Heart right ventricle (tissue), 16 donors: ENCODE results near the gene TNKS1BP1. TPM values are rescaled to one million over a fixed set of nuclear protein-coding genes. Genes with fewer than 3 reads are reported as not detected.
A peak's percentile ranks its signal among the peaks of the same experiment; 100 is the strongest.

Experiments used
- ATAC-seq, 8 donors: fragments of 200-7000 bp; cut with Tn5 transposase; one replicate each; pipeline ENCODE4 v1.9.1; 2020; ENCODE audit warnings: mild to moderate bottlenecking in 8 of 8, moderate library complexity in 8 of 8, moderate number of reproducible peaks in 1 of 8
- DNase-seq, 2 donors: peaks; one replicate each; pipeline ENCODE4 v3.0.0-alpha.2; 2020
- H3K27ac ChIP-seq, 10 donors: fragments of 200-600 bp; sonication (generic) in 2 of 10; one replicate each; pipeline versions ENCODE4 v1.5.0 to v1.8.0; 2020 to 2022; ENCODE audit warnings: mild to moderate bottlenecking in 3 of 10
- H3K27me3 ChIP-seq, 7 donors: fragments of 200-600 bp; one replicate each; pipeline ENCODE4 v1.8.0; 2021 to 2022; ENCODE audit warnings: mild to moderate bottlenecking in 2 of 7
- H3K36me3 ChIP-seq, 9 donors: fragments of 200-600 bp; sonication (generic) in 1 of 9; one replicate each; pipeline versions ENCODE4 v1.5.0 to v1.8.0; 2020 to 2022; ENCODE audit warnings: mild to moderate bottlenecking in 2 of 9
- H3K4me1 ChIP-seq, 9 donors: fragments of 200-600 bp; sonication (generic) in 1 of 9; one replicate each; pipeline versions ENCODE4 v1.5.0 to v1.8.0; 2020 to 2022; ENCODE audit warnings: mild to moderate bottlenecking in 4 of 9
- H3K4me3 ChIP-seq, 10 donors: fragments of 200-600 bp; sonication (generic) in 2 of 10; one replicate each; pipeline versions ENCODE4 v1.5.0 to v1.8.0; 2020 to 2022; ENCODE audit warnings: mild to moderate bottlenecking in 7 of 10, moderate library complexity in 2 of 10
- H3K9me3 ChIP-seq, 11 donors: fragments of 200-600 bp in 10 of 11; sonication (generic) in 2 of 11; one replicate each; pipeline versions ENCODE4 v1.5.0 to v1.8.0; 2013 to 2022; ENCODE audit warnings: mild to moderate bottlenecking in 2 of 11, control low read depth in 1 of 11, moderate library complexity in 1 of 11
- CTCF ChIP-seq, 9 donors: fragments of 200-600 bp; sonication (generic) in 2 of 9; IDR thresholded peaks; one replicate each; pipeline versions ENCODE4 v1.5.0 to v1.8.0; 2021 to 2022; ENCODE audit warnings: antibody characterized with exemption in 9 of 9, mild to moderate bottlenecking in 5 of 9, moderate library complexity in 1 of 9
- WGBS, 2 donors: extraction: QIAGEN DNeasy Blood & Tissue Kit; methylation state at CpG; one replicate each; pipeline ENCODE4 v1.1.7; 2013; ENCODE audit warnings: inconsistent platforms in 1 of 2; 5-methylcytosine and 5-hydroxymethylcytosine counted together
- intact Hi-C, 10 donors: fragments of 100-400 bp; cut with DNase I; formaldehyde crosslinking; loops; one replicate each; pipeline versions ENCODE4 v1.11.1 to v1.14.2; 2022
- long read RNA-seq, 3 donors: library from polyadenylated mRNA; unstranded; transcript quantifications; one replicate each; pipeline ENCODE4 v2.0.0, GENCODE V29; 2020 to 2021
- polyA plus RNA-seq, 2 donors: library from polyadenylated mRNA; stranded (reverse); fragments of 200-250 nt; gene quantifications; one replicate each; pipeline ENCODE4 v1.2.3, GENCODE V29; 2013
- total RNA-seq, 10 donors: library from RNA; stranded (reverse); fragmentation: NEBNext Ultra II Directional in 3 of 10; extraction: Animal tissue kit (Norgen Biotek cat#: 25700) in 3 of 10; gene quantifications; one replicate each; pipeline versions ENCODE4 v1.2.1 to v1.2.4, GENCODE V29; 2021 to 2023
- donor health status: Arrhythmogenic right ventricular cardiomyopathy.
- donor health status: ischemic (EF 13 %, LVEDD 7.1; RV severe dilation, severe dysfunction).
- donor health status: healthy with polysubstance abuse.
- donor health status: DM: no; HTN: yes; CAD: no.
- donor health status: DM: no; HTN: no; CAD: no.
- donor health status: ischemic (EF 25% LVEDD 6.9; RV normal size, moderate dysfunction).
- donor health status: ischemic (EF 25% LVEDD 5.7; RV mildly dilated, moderate dysfunction).
- donor health status: healthy.
- donor health status: DM: yes; HTN: yes; CAD: no.
- donor health status: Ischemic cardiomyopathy.
- donor health status: ischemic (EF 35%, LVEDD 5.7; RV mildly dilated, moderate dysfunction).
- donor health status: nonischemic (EF 11% LVEDD 7.7; RV severe dilation, severe dysfunction).
- donor health status: DM: yes; HTN: yes; CAD: no.
- donor health status: PGD.
- donor health status: ischemic (EF 29% LVEDD 5.4; RV normal size, mild dysfunction).
- donor health status: nonischemic (EF 23%, LVEDD 6.1; RV moderate dilation, normal function).

Gene TNKS1BP1
- total RNA-seq (10 to 100 TPM; 19.9 to 53.8 (median 34.3) TPM), polyA plus RNA-seq (100 to 1,000 TPM in 1 of 2 donors, 10 to 100 TPM in 1; 39.6 to 118 TPM)
- long read RNA-seq, donor 1, full-length matches to known transcripts = 18 of 66 reads
- long read RNA-seq, donor 1, partial matches to known transcripts = 38 of 66 reads
- long read RNA-seq, donor 1, other reads (novel, unspliced or antisense) = 10 of 66 reads
- long read RNA-seq, donor 2, full-length matches to known transcripts = 13 of 63 reads
- long read RNA-seq, donor 2, partial matches to known transcripts = 40 of 63 reads
- long read RNA-seq, donor 2, other reads (novel, unspliced or antisense) = 10 of 63 reads
- long read RNA-seq, donor 3, full-length matches to known transcripts = 3 of 33 reads
- long read RNA-seq, donor 3, partial matches to known transcripts = 21 of 33 reads
- long read RNA-seq, donor 3, other reads (novel, unspliced or antisense) = 9 of 33 reads

GRCh38 chr11:57324886-57325734, at the start of gene TNKS1BP1:
Gene TNKS1BP1, minus strand, starts transcription at chr11:57324952. Its CDS starts 3,067 bp downstream, at chr11:57321885.
- ATAC-seq (peak; percentile 85 to 92 (median 88)), DNase-seq (peak; percentile 96 to 98)
- intact Hi-C loops = loop anchor here in 1 of 10 donors (5.0 kb wide), 1 partner anchor 48 kb away; no protein-coding TSS in a partner anchor
- peak within 1 kb of the TSS; percentile 86 to 96 (median 92) for H3K27ac ChIP-seq
- peak within 1 kb of the TSS; percentile 65 to 80 (median 71) for H3K4me3 ChIP-seq
- peaks cover 8 to 62% (median 49%) of the 10 kb centered on the region in 9 donors for H3K4me1 ChIP-seq
- H3K27me3 ChIP-seq = no peaks in the 10 kb centered on the region
- 1% methylated on average over 61 of the region's 61 CpGs for WGBS, 2 donors
- peaks cover 4 to 50% (median 39%) of the 10 kb centered on the region in 9 donors for H3K36me3 ChIP-seq
- TF ChIP-seq CTCF (IDR thresholded peaks at IDR 0.05) = no peak
- no peaks in the 10 kb centered on the region for H3K9me3 ChIP-seq

- Histone ChIP-seq H3K27ac (peak overlapping the region in 7 of 10 donors; percentile 25 to 64 (median 39)), H3K27me3 (peaks cover 0 to 5% (median 0%) of the 10 kb centered on the region in 7 donors), H3K36me3 (no peaks in the 10 kb centered on the region), H3K9me3 (no peaks in the 10 kb centered on the region), H3K4me1 (peaks cover 0 to 47% (median 17%) of the 10 kb centered on the region in 9 donors), H3K4me3 (no peak overlapping the region)
- intact Hi-C loops = no loop called here
- 13 to 34% methylated on average over 3 of the region's 3 CpGs for whole genome bisulfite sequencing, 2 donors
- no peak for TF ChIP-seq CTCF (IDR thresholded peaks at IDR 0.05)
- DNase-seq = peak in 1 of 2 donors; percentile 23
- ATAC-seq = peak in 7 of 8 donors; percentile 21 to 79 (median 56)
These were observed 48.4 kb upstream of the TNKS1BP1 start for GRCh38 chr11:57373146-57373545.

GRCh38 chr11:57370941-57371340, 46.2 kb upstream of the TNKS1BP1 start:
- intact Hi-C loops = no loop called here
- no peak overlapping the region for H3K27ac ChIP-seq
- H3K4me1 ChIP-seq = peaks cover 0 to 49% (median 17%) of the 10 kb centered on the region in 9 donors
- TF ChIP-seq CTCF (IDR thresholded peaks at IDR 0.05) = no peak
- DNase-seq = no peak
- no peak overlapping the region for H3K4me3 ChIP-seq
- H3K36me3 ChIP-seq = no peaks in the 10 kb centered on the region
- H3K9me3 ChIP-seq = no peaks in the 10 kb centered on the region
- no peak for ATAC-seq
- H3K27me3 ChIP-seq = no peaks in the 10 kb centered on the region

- H3K9me3 ChIP-seq = no peaks in the 10 kb centered on the region
- TF ChIP-seq CTCF (IDR thresholded peaks at IDR 0.05) = no peak
- H3K4me1 ChIP-seq = peaks cover 0 to 43% (median 17%) of the 10 kb centered on the region in 9 donors
- no peak overlapping the region for H3K27ac ChIP-seq
- no peaks in the 10 kb centered on the region for H3K36me3 ChIP-seq
- no peak for DNase-seq
- ATAC-seq = no peak
- H3K27me3 ChIP-seq = no peaks in the 10 kb centered on the region
- intact Hi-C loops = no loop called here
- no peak overlapping the region for H3K4me3 ChIP-seq
- 83 to 84% methylated on average over 7 of the region's 7 CpGs for WGBS, 2 donors
These were observed 45.5 kb upstream of the TNKS1BP1 start for GRCh38 chr11:57370251-57370650.
